Mucosa of stomach (tissue), 1 donor: Measurements from ENCODE around the gene TBXA2R.
"Not testable (repeated sequence)": the region's sequence is repeated elsewhere in the genome, so short reads cannot be mapped to it uniquely, and the experiment has no call there.

Experiments used
- H3K27me3 ChIP-seq: one replicate; pipeline ENCODE4 v1.7.0; 2013; ENCODE audit warnings: mild to moderate bottlenecking, low read length; ENCODE audit not compliant: control insufficient read depth, insufficient read depth
- H3K36me3 ChIP-seq: one replicate; pipeline ENCODE4 v1.7.0; 2013; ENCODE audit warnings: low read length; ENCODE audit not compliant: control insufficient read depth, insufficient read depth
- H3K4me1 ChIP-seq: one replicate; pipeline ENCODE4 v1.7.0; 2013; ENCODE audit warnings: mild to moderate bottlenecking, low read length; ENCODE audit not compliant: control insufficient read depth, insufficient read depth
- H3K4me3 ChIP-seq: one replicate; pipeline ENCODE4 v1.7.0; 2013; ENCODE audit warnings: low read length
- H3K9ac ChIP-seq: one replicate; pipeline ENCODE4 v1.7.0; 2013; ENCODE audit warnings: mild to moderate bottlenecking, low read length, moderate library complexity
- H3K9me3 ChIP-seq: one replicate; pipeline ENCODE4 v1.7.0; 2013; ENCODE audit warnings: mild to moderate bottlenecking, low read length, moderate library complexity; ENCODE audit not compliant: control insufficient read depth
- donor health status: Pancreatic carcinoma.

Gene TBXA2R

GRCh38 chr19:3606690-3607289, at the start of gene TBXA2R:
Gene TBXA2R, minus strand, starts transcription at chr19:3606875. Its CDS starts 6,241 bp downstream, at chr19:3600634.
- no peaks in the 10 kb centered on the region for H3K36me3 ChIP-seq
- H3K4me3 ChIP-seq: no peak within 1 kb of the TSS
- H3K4me1 ChIP-seq: peaks cover 27% of the 10 kb centered on the region
- no peaks in the 10 kb centered on the region for H3K9me3 ChIP-seq
- peaks cover 11% of the 10 kb centered on the region for H3K27me3 ChIP-seq
- H3K9ac ChIP-seq: peak within 1 kb of the TSS; percentile 22

GRCh38 chr19:3656073-3656746, 49.5 kb upstream of the TBXA2R start:
- Histone ChIP-seq H3K36me3 (peaks cover 6% of the 10 kb centered on the region), H3K27me3 (no peaks in the 10 kb centered on the region), H3K4me3 (no peak overlapping the region)

GRCh38 chr19:3655402-3656072, 48.9 kb upstream of the TBXA2R start:
- Histone ChIP-seq H3K36me3 (peaks cover 6% of the 10 kb centered on the region), H3K4me1 (no peaks in the 10 kb centered on the region), H3K9ac (no peak overlapping the region), H3K9me3 (no peaks in the 10 kb centered on the region), H3K27me3 (no peaks in the 10 kb centered on the region), H3K4me3 (no peak overlapping the region)

More at GRCh38 chr19:3656073-3656746, 49.5 kb upstream of the TBXA2R start:
- Histone ChIP-seq H3K9me3 (no peaks in the 10 kb centered on the region), H3K9ac (no peak overlapping the region), H3K4me1 (no peaks in the 10 kb centered on the region)

GRCh38 chr19:3653865-3654513, 47.3 kb upstream of the TBXA2R start:
- Histone ChIP-seq H3K27me3 (no peaks in the 10 kb centered on the region), H3K9ac (no peak overlapping the region), H3K4me1 (no peaks in the 10 kb centered on the region), H3K9me3 (no peaks in the 10 kb centered on the region), H3K36me3 (peaks cover 6% of the 10 kb centered on the region), H3K4me3 (no peak overlapping the region)

- Histone ChIP-seq H3K36me3 (peaks cover 6% of the 10 kb centered on the region), H3K4me1 (no peaks in the 10 kb centered on the region), H3K27me3 (no peaks in the 10 kb centered on the region), H3K4me3 (no peak overlapping the region), H3K9ac (no peak overlapping the region), H3K9me3 (no peaks in the 10 kb centered on the region)
These were observed 46.6 kb upstream of the TBXA2R start for GRCh38 chr19:3653081-3653795.

GRCh38 chr19:3652422-3652821, 45.7 kb upstream of the TBXA2R start:
- Histone ChIP-seq H3K4me1 (no peaks in the 10 kb centered on the region), H3K9me3 (no peaks in the 10 kb centered on the region), H3K36me3 (peaks cover 6% of the 10 kb centered on the region), H3K9ac (no peak overlapping the region), H3K4me3 (no peak overlapping the region), H3K27me3 (no peaks in the 10 kb centered on the region)

GRCh38 chr19:3651684-3652083, 45.0 kb upstream of the TBXA2R start:
- H3K9me3 ChIP-seq: no peaks in the 10 kb centered on the region
- no peaks in the 10 kb centered on the region for H3K4me1 ChIP-seq
- no peaks in the 10 kb centered on the region for H3K27me3 ChIP-seq
- peaks cover under 1% of the 10 kb centered on the region for H3K36me3 ChIP-seq
- H3K4me3 ChIP-seq: no peak overlapping the region
- H3K9ac ChIP-seq: no peak overlapping the region

GRCh38 chr19:3649888-3650287, 43.2 kb upstream of the TBXA2R start:
- Histone ChIP-seq H3K9ac (no peak overlapping the region), H3K27me3 (no peaks in the 10 kb centered on the region), H3K4me3 (no peak overlapping the region), H3K4me1 (no peaks in the 10 kb centered on the region), H3K9me3 (no peaks in the 10 kb centered on the region), H3K36me3 (no peaks in the 10 kb centered on the region)

GRCh38 chr19:3648037-3648905, 41.6 kb upstream of the TBXA2R start:
- Histone ChIP-seq H3K9me3 (no peaks in the 10 kb centered on the region), H3K27me3 (no peaks in the 10 kb centered on the region), H3K9ac (no peak overlapping the region), H3K4me1 (no peaks in the 10 kb centered on the region), H3K36me3 (no peaks in the 10 kb centered on the region), H3K4me3 (no peak overlapping the region)

GRCh38 chr19:3647102-3647501, 40.4 kb upstream of the TBXA2R start:
- not testable (repeated sequence) for H3K9ac ChIP-seq, H3K27me3 ChIP-seq, H3K4me3 ChIP-seq, H3K36me3 ChIP-seq, H3K4me1 ChIP-seq, H3K9me3 ChIP-seq
